HL-60 (cell line): ENCODE results near the gene ZFYVE9.
A peak's percentile ranks its signal among the peaks of the same experiment; 100 is the strongest.
"Not testable (repeated sequence)": the region's sequence is repeated elsewhere in the genome, so short reads cannot be mapped to it uniquely, and the experiment has no call there.

Experiments
- DNase-seq, 2 experiments: peaks; one replicate each; pipeline ENCODE4 v3.0.0-alpha.2; 2010 to 2020; ENCODE audit warnings: low read depth in 1 of 2, low spot score in 1 of 2
- H3K27ac ChIP-seq: fragments of 250-450 bp; sonication (Bioruptor Pico); replicated peaks from 2 replicates; pipeline ENCODE4 v1.5.1; 2020; ENCODE audit warnings: mild to moderate bottlenecking, moderate library complexity
- H3K27me3 ChIP-seq: fragments of 250-450 bp; sonication (Bioruptor Pico); 2 replicates; pipeline ENCODE4 v1.5.1; 2021; ENCODE audit warnings: mild to moderate bottlenecking, moderate library complexity; ENCODE audit not compliant: insufficient read depth, poor library complexity, severe bottlenecking
- H3K4me3 ChIP-seq: replicated peaks from 2 replicates; pipeline ENCODE4 v1.5.1; 2011; ENCODE audit warnings: mild to moderate bottlenecking, control low read depth, low read length; ENCODE audit not compliant: insufficient read depth
- GABPA ChIP-seq: IDR thresholded peaks from 2 replicates; pipeline ENCODE4 v1.6.1; 2012; ENCODE audit warnings: low read depth
- POLR2AphosphoS5 ChIP-seq: IDR thresholded peaks from 2 replicates; pipeline ENCODE4 v1.6.1; 2012; ENCODE audit warnings: low read depth
- SPI1 ChIP-seq: IDR thresholded peaks from 2 replicates; pipeline ENCODE4 v1.6.1; 2012; ENCODE audit warnings: low read depth, mild to moderate bottlenecking, borderline replicate concordance
- long read RNA-seq: library from polyadenylated mRNA; unstranded; transcript quantifications from one replicate; pipeline ENCODE4 v2.0.0, GENCODE V29; 2020
- TF ChIP-seq, protein P1 (sequence below): IDR thresholded peaks from 2 replicates; pipeline ENCODE4 v1.6.1; 2012; ENCODE audit warnings: low read depth; ENCODE audit not compliant: insufficient replicate concordance
- TF ChIP-seq, protein P2 (sequence below): IDR thresholded peaks from one replicate; pipeline ENCODE4 v1.5.1; 2011; ENCODE audit warnings: low read length, control low read depth, inconsistent platforms; ENCODE audit not compliant: insufficient read depth

ZFYVE9 gene, protein sequence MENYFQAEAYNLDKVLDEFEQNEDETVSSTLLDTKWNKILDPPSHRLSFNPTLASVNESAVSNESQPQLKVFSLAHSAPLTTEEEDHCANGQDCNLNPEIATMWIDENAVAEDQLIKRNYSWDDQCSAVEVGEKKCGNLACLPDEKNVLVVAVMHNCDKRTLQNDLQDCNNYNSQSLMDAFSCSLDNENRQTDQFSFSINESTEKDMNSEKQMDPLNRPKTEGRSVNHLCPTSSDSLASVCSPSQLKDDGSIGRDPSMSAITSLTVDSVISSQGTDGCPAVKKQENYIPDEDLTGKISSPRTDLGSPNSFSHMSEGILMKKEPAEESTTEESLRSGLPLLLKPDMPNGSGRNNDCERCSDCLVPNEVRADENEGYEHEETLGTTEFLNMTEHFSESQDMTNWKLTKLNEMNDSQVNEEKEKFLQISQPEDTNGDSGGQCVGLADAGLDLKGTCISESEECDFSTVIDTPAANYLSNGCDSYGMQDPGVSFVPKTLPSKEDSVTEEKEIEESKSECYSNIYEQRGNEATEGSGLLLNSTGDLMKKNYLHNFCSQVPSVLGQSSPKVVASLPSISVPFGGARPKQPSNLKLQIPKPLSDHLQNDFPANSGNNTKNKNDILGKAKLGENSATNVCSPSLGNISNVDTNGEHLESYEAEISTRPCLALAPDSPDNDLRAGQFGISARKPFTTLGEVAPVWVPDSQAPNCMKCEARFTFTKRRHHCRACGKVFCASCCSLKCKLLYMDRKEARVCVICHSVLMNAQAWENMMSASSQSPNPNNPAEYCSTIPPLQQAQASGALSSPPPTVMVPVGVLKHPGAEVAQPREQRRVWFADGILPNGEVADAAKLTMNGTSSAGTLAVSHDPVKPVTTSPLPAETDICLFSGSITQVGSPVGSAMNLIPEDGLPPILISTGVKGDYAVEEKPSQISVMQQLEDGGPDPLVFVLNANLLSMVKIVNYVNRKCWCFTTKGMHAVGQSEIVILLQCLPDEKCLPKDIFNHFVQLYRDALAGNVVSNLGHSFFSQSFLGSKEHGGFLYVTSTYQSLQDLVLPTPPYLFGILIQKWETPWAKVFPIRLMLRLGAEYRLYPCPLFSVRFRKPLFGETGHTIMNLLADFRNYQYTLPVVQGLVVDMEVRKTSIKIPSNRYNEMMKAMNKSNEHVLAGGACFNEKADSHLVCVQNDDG (N-terminal part only)
- long read RNA-seq, full-length matches to known transcripts: 1 of 23 reads
- long read RNA-seq, partial matches to known transcripts: 16 of 23 reads
- long read RNA-seq, other reads (novel, unspliced or antisense): 6 of 23 reads

DNA sequence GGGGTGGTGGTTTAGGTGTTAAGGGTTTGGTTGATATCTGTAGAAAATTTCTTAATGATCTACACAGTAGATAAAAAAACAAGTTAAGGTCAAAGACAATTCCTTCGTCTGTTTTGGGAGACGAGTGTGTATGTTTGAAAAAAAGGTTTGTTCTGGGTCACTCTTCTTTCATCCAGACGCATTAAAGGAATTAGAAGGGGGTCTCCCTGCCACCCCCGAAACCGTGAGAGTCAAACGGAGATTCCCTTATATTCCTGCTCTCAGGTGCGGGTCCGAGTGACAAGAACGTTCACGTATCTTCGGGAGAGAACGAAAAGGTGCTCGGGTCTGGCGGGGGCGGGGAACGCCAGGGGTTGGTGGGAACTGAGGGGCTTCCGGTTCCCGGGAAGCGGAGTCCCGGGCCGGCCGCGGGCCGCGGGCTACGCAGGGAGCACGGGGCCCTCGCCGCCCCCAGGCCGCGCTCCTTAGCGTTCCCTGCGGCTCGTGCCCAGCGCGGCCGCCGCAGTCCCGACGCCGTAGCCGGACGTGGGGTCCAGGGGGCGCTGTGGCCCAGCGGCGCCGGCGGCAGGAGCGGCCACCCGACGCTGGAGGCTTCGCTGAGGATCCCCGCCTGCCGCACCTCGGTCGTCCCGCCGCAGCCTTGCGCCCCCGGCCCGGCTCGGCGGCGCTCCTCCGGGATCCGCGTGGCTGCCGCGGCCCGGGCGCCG, at the start of gene ZFYVE9:
Gene ZFYVE9, plus strand, starts transcription at position 577 of the 707 bp plus-strand sequence. CDS start 91,118 bp downstream, outside the sequence.
- DNase-seq: peak in 1 of 2 experiments; percentile 67
- Histone ChIP-seq H3K27ac (peak within 1 kb of the TSS; percentile 65), H3K4me3 (peak within 1 kb of the TSS; percentile 67), H3K27me3 (no peaks in the 10 kb centered on the region)
- TF ChIP-seq, protein P1, sequence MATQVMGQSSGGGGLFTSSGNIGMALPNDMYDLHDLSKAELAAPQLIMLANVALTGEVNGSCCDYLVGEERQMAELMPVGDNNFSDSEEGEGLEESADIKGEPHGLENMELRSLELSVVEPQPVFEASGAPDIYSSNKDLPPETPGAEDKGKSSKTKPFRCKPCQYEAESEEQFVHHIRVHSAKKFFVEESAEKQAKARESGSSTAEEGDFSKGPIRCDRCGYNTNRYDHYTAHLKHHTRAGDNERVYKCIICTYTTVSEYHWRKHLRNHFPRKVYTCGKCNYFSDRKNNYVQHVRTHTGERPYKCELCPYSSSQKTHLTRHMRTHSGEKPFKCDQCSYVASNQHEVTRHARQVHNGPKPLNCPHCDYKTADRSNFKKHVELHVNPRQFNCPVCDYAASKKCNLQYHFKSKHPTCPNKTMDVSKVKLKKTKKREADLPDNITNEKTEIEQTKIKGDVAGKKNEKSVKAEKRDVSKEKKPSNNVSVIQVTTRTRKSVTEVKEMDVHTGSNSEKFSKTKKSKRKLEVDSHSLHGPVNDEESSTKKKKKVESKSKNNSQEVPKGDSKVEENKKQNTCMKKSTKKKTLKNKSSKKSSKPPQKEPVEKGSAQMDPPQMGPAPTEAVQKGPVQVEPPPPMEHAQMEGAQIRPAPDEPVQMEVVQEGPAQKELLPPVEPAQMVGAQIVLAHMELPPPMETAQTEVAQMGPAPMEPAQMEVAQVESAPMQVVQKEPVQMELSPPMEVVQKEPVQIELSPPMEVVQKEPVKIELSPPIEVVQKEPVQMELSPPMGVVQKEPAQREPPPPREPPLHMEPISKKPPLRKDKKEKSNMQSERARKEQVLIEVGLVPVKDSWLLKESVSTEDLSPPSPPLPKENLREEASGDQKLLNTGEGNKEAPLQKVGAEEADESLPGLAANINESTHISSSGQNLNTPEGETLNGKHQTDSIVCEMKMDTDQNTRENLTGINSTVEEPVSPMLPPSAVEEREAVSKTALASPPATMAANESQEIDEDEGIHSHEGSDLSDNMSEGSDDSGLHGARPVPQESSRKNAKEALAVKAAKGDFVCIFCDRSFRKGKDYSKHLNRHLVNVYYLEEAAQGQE: peak; percentile 20
- no peak for TF ChIP-seq GABPA
- TF ChIP-seq, protein P2, sequence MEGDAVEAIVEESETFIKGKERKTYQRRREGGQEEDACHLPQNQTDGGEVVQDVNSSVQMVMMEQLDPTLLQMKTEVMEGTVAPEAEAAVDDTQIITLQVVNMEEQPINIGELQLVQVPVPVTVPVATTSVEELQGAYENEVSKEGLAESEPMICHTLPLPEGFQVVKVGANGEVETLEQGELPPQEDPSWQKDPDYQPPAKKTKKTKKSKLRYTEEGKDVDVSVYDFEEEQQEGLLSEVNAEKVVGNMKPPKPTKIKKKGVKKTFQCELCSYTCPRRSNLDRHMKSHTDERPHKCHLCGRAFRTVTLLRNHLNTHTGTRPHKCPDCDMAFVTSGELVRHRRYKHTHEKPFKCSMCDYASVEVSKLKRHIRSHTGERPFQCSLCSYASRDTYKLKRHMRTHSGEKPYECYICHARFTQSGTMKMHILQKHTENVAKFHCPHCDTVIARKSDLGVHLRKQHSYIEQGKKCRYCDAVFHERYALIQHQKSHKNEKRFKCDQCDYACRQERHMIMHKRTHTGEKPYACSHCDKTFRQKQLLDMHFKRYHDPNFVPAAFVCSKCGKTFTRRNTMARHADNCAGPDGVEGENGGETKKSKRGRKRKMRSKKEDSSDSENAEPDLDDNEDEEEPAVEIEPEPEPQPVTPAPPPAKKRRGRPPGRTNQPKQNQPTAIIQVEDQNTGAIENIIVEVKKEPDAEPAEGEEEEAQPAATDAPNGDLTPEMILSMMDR: peak; percentile 48

DNA sequence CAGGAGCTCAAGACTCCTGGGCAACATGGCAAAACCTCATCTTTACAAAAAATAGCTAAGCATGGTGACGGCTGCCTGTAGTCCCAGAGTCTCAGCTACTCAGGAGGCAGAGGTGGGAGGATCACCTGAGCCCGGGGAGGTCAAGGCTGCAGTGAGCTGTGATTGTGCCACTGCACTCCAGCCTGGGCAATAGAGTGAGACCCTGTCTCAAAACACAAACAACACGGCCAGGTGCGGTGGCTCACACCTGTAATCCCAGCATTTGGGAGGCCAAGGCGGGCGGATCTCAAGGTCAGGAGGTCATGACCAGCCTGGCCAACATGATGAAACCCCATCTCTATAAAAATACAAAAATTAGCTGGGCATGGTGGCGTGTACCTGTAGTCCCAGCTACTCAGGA, 47.6 kb upstream of the ZFYVE9 start:
- 0 out of 2 replicates have a peak, but pooled peaks have one; percentile 34 for TF ChIP-seq POLR2AphosphoS5
- H3K27ac ChIP-seq, H3K27me3 ChIP-seq, DNase-seq, H3K4me3 ChIP-seq: not testable (repeated sequence)

DNA sequence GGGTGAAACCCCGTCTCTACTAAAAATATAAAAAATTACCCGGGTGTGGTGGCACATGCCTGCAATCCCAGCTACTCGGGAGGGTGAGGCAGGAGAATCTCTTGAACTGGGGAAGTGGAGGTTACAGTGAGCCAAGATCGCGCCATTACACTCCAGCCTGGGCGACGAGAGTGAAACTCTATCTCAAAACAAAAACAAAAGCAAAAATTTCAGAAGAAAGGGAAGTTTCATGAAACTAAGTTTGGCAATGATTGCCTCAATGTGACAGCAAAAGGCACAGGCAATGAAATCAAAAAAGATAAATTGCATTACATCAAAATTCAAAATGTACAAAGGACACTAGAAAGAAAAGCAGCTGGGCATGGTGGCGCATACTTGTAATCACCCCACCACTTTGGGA, 45.7 kb upstream of the ZFYVE9 start:
- peak in 1 of 2 experiments; percentile 9 for DNase-seq
- no peak overlapping the region for H3K4me3 ChIP-seq
- TF ChIP-seq, protein P2: no peak
- TF ChIP-seq POLR2AphosphoS5 (no peak), SPI1 (no peak), GABPA (no peak)
- TF ChIP-seq, protein P1: no peak
- H3K27me3 ChIP-seq: no peaks in the 10 kb centered on the region
- no peak overlapping the region for H3K27ac ChIP-seq
